Right lobe of liver (tissue), 6 donors: Measurements from ENCODE around the gene DDA1. TPM values are rescaled to one million over a fixed set of nuclear protein-coding genes. Genes with fewer than 3 reads are reported as not detected.

Experiments used
- ATAC-seq, 4 donors: fragments of 200-7000 bp; cut with Tn5 transposase; one replicate each; pipeline ENCODE4 v1.9.1; 2020; ENCODE audit warnings: mild to moderate bottlenecking in 4 of 4, moderate library complexity in 4 of 4
- DNase-seq, 3 donors: peaks; one replicate each; pipeline ENCODE4 v3.0.0-alpha.2; 2020
- H3K27ac ChIP-seq, 3 donors: fragments of 200-600 bp; one replicate each; pipeline ENCODE4 v1.8.0; 2022
- H3K27me3 ChIP-seq, 2 donors: fragments of 200-600 bp; one replicate each; pipeline ENCODE4 v1.8.0; 2022
- H3K36me3 ChIP-seq, 4 donors: fragments of 200-600 bp; sonication (generic) in 1 of 4; one replicate each; pipeline versions ENCODE4 v1.5.1 to v1.8.0; 2017 to 2022; ENCODE audit warnings: control low read depth in 1 of 4
- H3K4me1 ChIP-seq, 4 donors: fragments of 200-600 bp; sonication (generic) in 1 of 4; one replicate each; pipeline versions ENCODE4 v1.5.1 to v1.8.0; 2017 to 2022; ENCODE audit warnings: control low read depth in 1 of 4
- H3K4me3 ChIP-seq, 3 donors: fragments of 200-600 bp; one replicate each; pipeline ENCODE4 v1.8.0; 2022
- H3K9me3 ChIP-seq, 4 donors: fragments of 200-600 bp; sonication (generic) in 1 of 4; one replicate each; pipeline versions ENCODE4 v1.5.1 to v1.8.0; 2017 to 2022; ENCODE audit warnings: control low read depth in 1 of 4
- CTCF ChIP-seq, 4 donors: fragments of 200-600 bp in 3 of 4; fragments of 450-650 bp in 1 of 4; IDR thresholded peaks; one replicate each; pipeline versions ENCODE4 v1.5.1 to v1.8.0; 2016 to 2022; ENCODE audit warnings: antibody characterized with exemption in 4 of 4, mild to moderate bottlenecking in 2 of 4
- POLR2A ChIP-seq: fragments of 450-650 bp; IDR thresholded peaks from one replicate; pipeline ENCODE4 v1.6.1; 2017; ENCODE audit warnings: antibody characterized with exemption, mild to moderate bottlenecking
- WGBS: methylation state at CpG from one replicate; pipeline ENCODE4 v1.1.6; 2018; ENCODE audit warnings: low coverage, low lambda C conversion rate; ENCODE audit not compliant: insufficient coverage; ENCODE audit errors: missing lambda C conversion rate; 5-methylcytosine and 5-hydroxymethylcytosine counted together
- intact Hi-C, 2 donors: fragments of 100-400 bp; cut with DNase I; formaldehyde crosslinking; loops; one replicate each; pipeline versions ENCODE4 v1.11.2 to v1.14.1; 2022
- total RNA-seq, 6 experiments: library from RNA; depleted of rRNA in 2 of 6; stranded (reverse); fragments of >200 nt in 2 of 6; fragmentation: NEBNext Ultra II Directional in 3 of 6; extraction: Animal tissue kit (Norgen Biotek cat#: 25700) in 3 of 6; gene quantifications; one replicate each; pipeline versions ENCODE4 v1.1.0 to v1.2.4, GENCODE V29; 2016 to 2023
- donor health status: DM: no; HTN: yes; CAD: no.
- donor health status: DM: no; HTN: no; CAD: no.
- donor health status: DM: no; HTN: no; CAD: no.
- donor health status: DM: no; HTN: yes; CAD: no.
- donor health status: DM: no; HTN: yes; CAD: no.

The DDA1 gene
- total RNA-seq, 6 experiments from 2014 or later: 10.4 to 23.4 (median 14.1) TPM

DNA sequence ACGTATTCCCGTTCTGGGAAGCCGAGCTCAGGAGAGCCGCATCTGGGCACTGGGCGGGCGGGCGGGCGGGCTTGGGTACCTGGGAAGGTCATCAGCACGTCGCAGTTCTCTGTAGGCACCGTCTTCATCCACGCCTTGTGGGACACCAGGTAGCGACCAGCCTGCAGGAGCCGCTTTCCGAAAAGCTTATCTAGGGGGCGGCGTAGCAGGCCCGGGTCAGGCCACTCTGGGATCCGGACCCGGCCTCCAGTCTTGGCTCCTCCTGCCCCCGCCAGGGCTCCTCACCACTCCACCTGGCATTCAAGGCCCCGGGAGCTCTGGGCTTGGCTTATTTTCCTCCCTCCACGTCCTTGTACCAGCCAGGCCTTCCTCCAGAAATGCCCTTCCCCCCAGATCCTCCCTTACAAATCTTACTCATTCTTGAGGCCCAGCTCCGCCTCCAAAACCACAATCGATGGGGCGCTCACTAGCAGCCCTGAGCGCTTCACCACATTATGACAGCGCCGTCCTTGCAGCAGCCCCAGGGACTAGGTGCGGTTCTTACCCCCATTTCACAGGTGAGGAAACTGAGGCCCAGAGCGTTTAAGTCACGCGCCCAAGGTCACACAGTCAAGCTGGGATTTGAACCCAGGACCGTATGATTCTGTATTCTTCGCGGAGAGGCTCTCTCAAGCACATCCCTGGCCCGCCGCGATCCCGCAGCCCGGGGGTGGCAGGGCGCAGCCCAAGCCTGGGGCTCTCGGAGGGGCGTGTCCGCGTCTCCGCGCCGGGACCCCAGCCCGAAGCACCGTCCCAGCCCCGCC lies 24.4 kb downstream of the DDA1 start:
- TF ChIP-seq CTCF (IDR thresholded peaks at IDR 0.05): no peak
- TF ChIP-seq POLR2A: no peak
- DNase-seq (peak in 1 of 3 donors; percentile 47), ATAC-seq (no peak)
- H3K4me1 ChIP-seq: peaks cover 0 to 23% (median 3%) of the 10 kb centered on the region in 4 donors
- no peaks in the 10 kb centered on the region for H3K36me3 ChIP-seq
- peak overlapping the region in 1 of 3 donors; percentile 50 for H3K27ac ChIP-seq
- H3K9me3 ChIP-seq: no peaks in the 10 kb centered on the region
- 37% methylated on average over 8 of the region's 52 CpGs for WGBS
- intact Hi-C loops: no loop called here
- no peaks in the 10 kb centered on the region for H3K27me3 ChIP-seq
- H3K4me3 ChIP-seq: peak overlapping the region; percentile 65 to 83 (median 80)

GRCh38 chr19:17334414-17335409 lies 25.3 kb downstream of the DDA1 start, which contains the start of gene ANO8:
ANO8 (minus strand) TSS chr19:17334855; CDS start chr19:17334670, 185 bp downstream.
- peak within 1 kb of the TSS; percentile 65 to 83 (median 80) for H3K4me3 ChIP-seq
- no peaks in the 10 kb centered on the region for H3K9me3 ChIP-seq
- TF ChIP-seq POLR2A (peak; percentile 42), CTCF (IDR thresholded peaks at IDR 0.05) (no peak)
- peak; percentile 91 to 96 (median 96) for DNase-seq
- H3K27ac ChIP-seq: peak within 1 kb of the TSS in 1 of 3 donors; percentile 50
- 5% methylated on average over 27 of the region's 86 CpGs for WGBS
- intact Hi-C loops: no loop called here
- H3K27me3 ChIP-seq: no peaks in the 10 kb centered on the region
- H3K4me1 ChIP-seq: peaks cover 0 to 18% (median 3%) of the 10 kb centered on the region in 4 donors
- no peaks in the 10 kb centered on the region for H3K36me3 ChIP-seq
- peak; percentile 70 to 81 (median 78) for ATAC-seq

GRCh38 chr19:17335575-17335974 lies 26.2 kb downstream of the DDA1 start:
- Histone ChIP-seq H3K27ac (no peak overlapping the region), H3K9me3 (no peaks in the 10 kb centered on the region), H3K4me3 (no peak overlapping the region), H3K36me3 (no peaks in the 10 kb centered on the region), H3K27me3 (no peaks in the 10 kb centered on the region), H3K4me1 (peaks cover 0 to 18% (median 3%) of the 10 kb centered on the region in 4 donors)
- TF ChIP-seq POLR2A (no peak), CTCF (IDR thresholded peaks at IDR 0.05) (no peak)
- DNase-seq (no peak), ATAC-seq (no peak)
- WGBS: 56% methylated on average over 10 of the region's 10 CpGs
- intact Hi-C loops: no loop called here

DNA sequence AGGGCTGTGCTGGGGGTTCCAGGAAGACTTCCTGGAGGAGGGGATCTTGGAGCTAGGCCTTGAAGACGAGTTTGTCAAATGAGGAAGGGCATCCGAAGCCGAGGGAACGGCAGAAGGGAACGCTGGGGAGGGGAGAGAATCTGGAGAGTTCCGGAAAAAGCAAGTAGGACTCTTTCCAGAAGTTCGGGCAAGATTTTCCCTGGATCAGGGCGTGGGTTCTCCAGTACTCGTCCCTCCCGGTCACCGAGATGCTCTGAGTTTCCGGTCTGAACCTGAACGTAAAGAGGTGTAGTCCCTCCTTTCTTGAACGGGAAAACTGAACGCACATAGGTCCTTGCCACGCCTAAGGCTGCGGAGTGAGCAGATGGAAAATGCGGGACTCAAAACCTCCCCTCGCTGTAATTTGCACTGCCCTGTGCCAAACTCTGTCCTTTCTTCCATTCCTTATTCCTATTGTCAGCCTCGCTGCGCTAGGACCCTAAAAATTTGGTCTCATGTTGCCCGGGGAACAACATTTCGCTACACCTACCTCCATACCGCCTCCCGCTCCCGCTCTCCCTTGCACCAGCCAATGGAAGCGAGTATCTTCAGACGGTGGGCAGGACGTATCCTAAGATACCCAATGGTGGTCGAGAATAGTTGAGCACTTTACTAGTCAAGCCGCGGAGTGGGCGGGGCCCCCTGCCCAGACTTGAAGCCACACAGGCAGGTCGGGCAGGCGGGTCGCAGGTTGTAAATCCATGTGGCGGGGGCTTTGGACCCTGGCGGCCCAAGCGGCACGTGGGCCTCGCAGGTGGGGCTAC lies 27.7 kb downstream of the DDA1 start, which contains the start of gene GTPBP3:
Gene GTPBP3, plus strand, starts transcription at position 682 of the 803 bp plus-strand sequence. Its CDS starts 59 bp downstream, at position 741.
- intact Hi-C loops: no loop called here
- Histone ChIP-seq H3K36me3 (no peaks in the 10 kb centered on the region), H3K9me3 (no peaks in the 10 kb centered on the region), H3K4me3 (peak within 1 kb of the TSS; percentile 63 to 73 (median 67)), H3K27me3 (no peaks in the 10 kb centered on the region), H3K4me1 (peaks cover 0 to 24% (median 5%) of the 10 kb centered on the region in 4 donors), H3K27ac (peak within 1 kb of the TSS; percentile 77 to 78 (median 78))
- WGBS: 0% methylated on average over 23 of the region's 41 CpGs
- DNase-seq: peak; percentile 96 to 97 (median 96)
- TF ChIP-seq POLR2A (no peak), CTCF (IDR thresholded peaks at IDR 0.05) (no peak)
- peak; percentile 78 to 87 (median 83) for ATAC-seq
